K562 (cell line): Measurements from ENCODE around the gene NAT8L. TPM values are rescaled to one million over a fixed set of nuclear protein-coding genes. Genes with fewer than 3 reads are reported as not detected.

Experiments
- CREB1 ChIP-seq, 2 experiments: sonication (generic) in 1 of 2; formaldehyde crosslinking in 1 of 2; IDR thresholded peaks; 2 replicates each; pipeline versions ENCODE4 v1.6.1 to v1.8.0; 2012 to 2022; ENCODE audit warnings: inconsistent platforms in 1 of 2, mild to moderate bottlenecking in 1 of 2, missing genetic modification reagents in 1 of 2, moderate library complexity in 1 of 2
- CXXC5 ChIP-seq: fragments of 250-450 bp; sonication (Bioruptor Pico); IDR thresholded peaks from 2 replicates; pipeline ENCODE4 v1.8.0; 2022; ENCODE audit warnings: inconsistent platforms, mild to moderate bottlenecking, moderate library complexity
- DNMT1 ChIP-seq: fragments of 450-650 bp; IDR thresholded peaks from 2 replicates; pipeline ENCODE4 v1.6.1; 2016; ENCODE audit warnings: antibody characterized with exemption, mild to moderate bottlenecking
- ETV5 ChIP-seq: sonication (generic); formaldehyde crosslinking; IDR thresholded peaks from 2 replicates; pipeline ENCODE4 v1.4.0; 2020; ENCODE audit warnings: low read depth, mild to moderate bottlenecking, missing genetic modification reagents
- GABPB1 ChIP-seq: sonication (generic); formaldehyde crosslinking; IDR thresholded peaks from 2 replicates; pipeline ENCODE4 v1.8.0; 2022; ENCODE audit warnings: mild to moderate bottlenecking, missing genetic modification reagents
- HDAC2 ChIP-seq: fragments of 450-650 bp; IDR thresholded peaks from 2 replicates; pipeline ENCODE4 v1.6.1; 2016; ENCODE audit warnings: mild to moderate bottlenecking
- MAX ChIP-seq: sonication (generic); formaldehyde crosslinking; IDR thresholded peaks from 2 replicates; pipeline ENCODE4 v1.9.0; 2022; ENCODE audit warnings: mild to moderate bottlenecking, missing genetic modification reagents
- NELFE ChIP-seq: IDR thresholded peaks from 2 replicates; pipeline ENCODE4 v1.6.1; 2011; ENCODE audit warnings: mild to moderate bottlenecking; ENCODE audit not compliant: insufficient read depth, insufficient read length
- PURB ChIP-seq: sonication (generic); formaldehyde crosslinking; IDR thresholded peaks from 2 replicates; pipeline ENCODE4 v1.9.0; 2021; ENCODE audit warnings: low read depth, mild to moderate bottlenecking, missing genetic modification reagents
- SNAPC5 ChIP-seq: fragments of 250-450 bp; sonication (Bioruptor Pico); IDR thresholded peaks from 2 replicates; pipeline ENCODE4 v1.8.0; 2021; ENCODE audit warnings: moderate library complexity, mild to moderate bottlenecking, inconsistent platforms
- TFAP4 ChIP-seq: sonication (generic); formaldehyde crosslinking; IDR thresholded peaks from 2 replicates; pipeline ENCODE4 v1.8.0; 2022; ENCODE audit warnings: missing genetic modification reagents, mild to moderate bottlenecking, moderate library complexity, borderline replicate concordance
- ZBTB40 ChIP-seq, 2 experiments: fragments of 450-650 bp in 1 of 2; sonication (generic) in 1 of 2; formaldehyde crosslinking in 1 of 2; IDR thresholded peaks; 2 replicates each; pipeline versions ENCODE4 v1.7.1 to v1.9.0; 2016 to 2022; ENCODE audit warnings: inconsistent platforms in 1 of 2, mild to moderate bottlenecking in 1 of 2, missing genetic modification reagents in 1 of 2
- ZNF277 ChIP-seq: fragments of 250-450 bp; sonication (Bioruptor Pico); IDR thresholded peaks from 2 replicates; pipeline ENCODE4 v1.8.0; 2022; ENCODE audit warnings: inconsistent platforms, mild to moderate bottlenecking, moderate library complexity, borderline replicate concordance
- ZNF696 ChIP-seq: fragments of 250-450 bp; sonication (Bioruptor Pico); conservative IDR thresholded peaks from 2 replicates; pipeline ENCODE4 v1.4.0; 2020; ENCODE audit warnings: mild to moderate bottlenecking, moderate library complexity
- polyA plus RNA-seq, 8 experiments: library from polyadenylated mRNA; depleted of rRNA in 4 of 8; stranded (reverse) in 5 of 8; unstranded in 3 of 8; fragments of >200 nt; fragmentation: Nextera tagmentation in 2 of 8; fragmentation: Illumina TruSeq in 1 of 8; extraction: Ambion mirVana in 2 of 8; extraction: Trizol in 1 of 8; gene quantifications; 2 replicates each; pipeline versions ENCODE4 v1.2.1 to v1.2.3, GENCODE V29; 2011 to 2014; ENCODE audit warnings: inconsistent platforms in 1 of 8, missing spikeins in 1 of 8
- total RNA-seq, 7 experiments: library from RNA; depleted of rRNA in 6 of 7; stranded (reverse); fragments of >200 nt in 6 of 7; fragmentation: Illumina TruSeq in 2 of 7; extraction: Trizol in 2 of 7; gene quantifications; 2 replicates each; pipeline versions ENCODE4 v1.2.1 to v1.2.3, GENCODE V29; 2011 to 2021; ENCODE audit warnings: low replicate concordance in 1 of 7

The NAT8L gene
- total and polyA plus RNA-seq, 9 of the 15 experiments (the other 6 are each of a cell fraction or from before 2014, with no cell fraction given), result 0.06 to 11.0 (median 1.5) TPM

GRCh38 chr4:2041239-2042130 lies 17.6 kb upstream of the NAT8L start (continued):
- TF ChIP-seq TFAP4 (peak; percentile 61; the same call in 1 of the 2 replicates), NELFE (no peak), ZBTB40 (IDR thresholded peaks at IDR 0.05) (peak; percentile 61; the same call in 1 of the 2 replicates), ZBTB40 (CRISPR knock-in tag; IDR thresholded peaks at IDR 0.05) (no peak), DNMT1 (no peak), CXXC5 (CRISPR knock-in tag) (peak; percentile 92), ETV5 (CRISPR knock-in tag) (no peak), SNAPC5 (CRISPR knock-in tag) (no peak), PURB (CRISPR knock-in tag) (no peak), ZNF696 (CRISPR knock-in tag) (no peak), MAX (CRISPR knock-in tag) (peak; percentile 30; the same call in 1 of the 2 replicates), ZNF277 (no peak), HDAC2 (peak; percentile 79), CREB1 (IDR thresholded peaks at IDR 0.05) (no peak), CREB1 (CRISPR knock-in tag; IDR thresholded peaks at IDR 0.05) (no peak), GABPB1 (peak; percentile 68; the same call in 1 of the 2 replicates)
